Psoas muscle (tissue), 8 donors: ENCODE measurements around the gene NLGN1. TPM values are rescaled to one million over a fixed set of nuclear protein-coding genes. Genes with fewer than 3 reads are reported as not detected.

Experiments
- ATAC-seq, 4 donors: fragments of 200-7000 bp; cut with Tn5 transposase; one replicate each; pipeline ENCODE4 v1.9.1; 2020; ENCODE audit warnings: moderate library complexity in 3 of 4, mild to moderate bottlenecking in 2 of 4
- DNase-seq, 2 donors: peaks; one replicate each; pipeline ENCODE4 v3.0.0-alpha.2; 2020
- H3K27ac ChIP-seq: fragments of 200-600 bp; one replicate; pipeline ENCODE4 v1.8.0; 2022
- H3K27me3 ChIP-seq, 3 donors: fragments of 200-600 bp in 1 of 3; one replicate each; pipeline versions ENCODE4 v1.6.1 to v1.8.0; 2013 to 2022; ENCODE audit warnings: low read length in 2 of 3, mild to moderate bottlenecking in 2 of 3, moderate library complexity in 1 of 3; ENCODE audit not compliant: insufficient read depth in 3 of 3
- H3K36me3 ChIP-seq, 2 donors: fragments of 200-600 bp in 1 of 2; one replicate each; pipeline versions ENCODE4 v1.6.1 to v1.8.0; 2013 to 2022; ENCODE audit warnings: low read depth in 1 of 2, mild to moderate bottlenecking in 1 of 2, moderate library complexity in 1 of 2; ENCODE audit not compliant: insufficient read depth in 1 of 2
- H3K4me1 ChIP-seq: fragments of 200-600 bp; one replicate; pipeline ENCODE4 v1.8.0; 2022
- H3K4me3 ChIP-seq: fragments of 200-600 bp; one replicate; pipeline ENCODE4 v1.8.0; 2022; ENCODE audit warnings: mild to moderate bottlenecking
- H3K9me3 ChIP-seq: fragments of 200-600 bp; one replicate; pipeline ENCODE4 v1.8.0; 2022
- WGBS, 3 donors: extraction: QIAGEN DNeasy Blood & Tissue Kit; methylation state at CpG; one replicate each; pipeline versions ENCODE4 v1.1.6 to v1.1.7; 2013; 5-methylcytosine and 5-hydroxymethylcytosine counted together
- intact Hi-C, 2 donors: fragments of 100-400 bp; cut with DNase I; formaldehyde crosslinking; loops; one replicate each; pipeline versions ENCODE4 v1.11.0 to v1.14.2; 2022
- polyA plus RNA-seq, 3 donors: library from polyadenylated mRNA; stranded (reverse); fragments of 200-250 nt; gene quantifications; one replicate each; pipeline ENCODE4 v1.2.3, GENCODE V29; 2013
- total RNA-seq, 4 donors: library from RNA; stranded (reverse); fragmentation: NEBNext Ultra II Directional in 2 of 4; extraction: Animal tissue kit (Norgen Biotek cat#: 25700) in 2 of 4; gene quantifications; one replicate each; pipeline versions ENCODE4 v1.2.1 to v1.2.4, GENCODE V29; 2021 to 2023
- TF ChIP-seq, protein P1 (sequence below): fragments of 200-600 bp; IDR thresholded peaks from one replicate; pipeline ENCODE4 v1.8.0; 2022; ENCODE audit warnings: antibody characterized with exemption
- donor health status: healthy with polysubstance abuse.
- donor health status: DM: no; HTN: no; CAD: no; lungs with moderate emphysema.
- donor health status: Bipolar disorder and iron deficiency.
- donor health status: healthy.
- donor health status: DM: yes; HTN: yes; CAD: no.
- donor health status: DM: no; HTN: no; CAD: no.
- donor health status: DM: no; HTN: no; CAD: no.
- donor health status: DM: yes; HTN: yes; CAD: no.

Gene NLGN1
- total and polyA plus RNA-seq, 7 donors = 0.04 to 1.0 (median 0.54) TPM

GRCh38 chr3:173814809-173815208 is 417.3 kb downstream of the NLGN1 start:
- no peak overlapping the region for H3K4me3 ChIP-seq
- TF ChIP-seq, protein P1, sequence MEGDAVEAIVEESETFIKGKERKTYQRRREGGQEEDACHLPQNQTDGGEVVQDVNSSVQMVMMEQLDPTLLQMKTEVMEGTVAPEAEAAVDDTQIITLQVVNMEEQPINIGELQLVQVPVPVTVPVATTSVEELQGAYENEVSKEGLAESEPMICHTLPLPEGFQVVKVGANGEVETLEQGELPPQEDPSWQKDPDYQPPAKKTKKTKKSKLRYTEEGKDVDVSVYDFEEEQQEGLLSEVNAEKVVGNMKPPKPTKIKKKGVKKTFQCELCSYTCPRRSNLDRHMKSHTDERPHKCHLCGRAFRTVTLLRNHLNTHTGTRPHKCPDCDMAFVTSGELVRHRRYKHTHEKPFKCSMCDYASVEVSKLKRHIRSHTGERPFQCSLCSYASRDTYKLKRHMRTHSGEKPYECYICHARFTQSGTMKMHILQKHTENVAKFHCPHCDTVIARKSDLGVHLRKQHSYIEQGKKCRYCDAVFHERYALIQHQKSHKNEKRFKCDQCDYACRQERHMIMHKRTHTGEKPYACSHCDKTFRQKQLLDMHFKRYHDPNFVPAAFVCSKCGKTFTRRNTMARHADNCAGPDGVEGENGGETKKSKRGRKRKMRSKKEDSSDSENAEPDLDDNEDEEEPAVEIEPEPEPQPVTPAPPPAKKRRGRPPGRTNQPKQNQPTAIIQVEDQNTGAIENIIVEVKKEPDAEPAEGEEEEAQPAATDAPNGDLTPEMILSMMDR = no peak
- WGBS, 3 donors = 86 to 88% (median 86%) methylated on average over 3 of the region's 3 CpGs
- ATAC-seq = no peak
- DNase-seq = no peak
- H3K27ac ChIP-seq = no peak overlapping the region
- intact Hi-C loops = no loop called here
- H3K27me3 ChIP-seq = no peaks in the 10 kb centered on the region
- no peaks in the 10 kb centered on the region for H3K4me1 ChIP-seq
- no peaks in the 10 kb centered on the region for H3K9me3 ChIP-seq
- H3K36me3 ChIP-seq = no peaks in the 10 kb centered on the region

- H3K36me3 ChIP-seq = no peaks in the 10 kb centered on the region
- no peak for DNase-seq
- TF ChIP-seq, protein P1 = no peak
These were observed 421.8 kb downstream of the NLGN1 start for GRCh38 chr3:173819368-173819767.

DNA sequence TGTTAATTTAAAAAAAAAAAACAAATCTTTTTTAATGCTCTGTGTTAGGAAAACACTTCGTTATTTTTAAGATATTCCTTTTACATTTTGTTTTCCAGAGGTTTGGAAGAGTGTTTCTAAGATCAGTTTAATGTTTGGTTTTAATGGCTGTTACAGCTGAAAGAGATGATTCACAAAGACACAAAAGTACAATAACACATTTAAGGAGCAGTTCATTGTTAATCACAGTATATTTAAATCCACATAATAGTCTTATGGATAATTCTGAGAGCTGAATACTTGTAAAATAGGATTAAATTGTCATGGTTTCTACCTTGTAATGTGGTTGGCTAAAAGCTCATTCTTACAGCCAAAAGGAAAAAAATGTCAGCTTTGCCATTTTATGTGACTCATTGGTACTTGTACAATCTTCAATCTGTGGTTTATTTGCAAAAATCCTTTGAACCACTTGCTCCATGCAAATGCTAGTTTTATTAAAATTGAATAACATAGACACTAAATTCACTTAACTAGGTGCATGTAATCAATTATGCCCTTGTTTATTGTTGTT is 426.4 kb downstream of the NLGN1 start:
- no peaks in the 10 kb centered on the region for H3K9me3 ChIP-seq
- DNase-seq = no peak
- intact Hi-C loops = no loop called here
- ATAC-seq = no peak
- 83 to 91% (median 85%) methylated on average over 1 of the region's 1 CpG for WGBS, 3 donors
- H3K27ac ChIP-seq = no peak overlapping the region
- TF ChIP-seq, protein P1 = no peak
- H3K36me3 ChIP-seq = no peaks in the 10 kb centered on the region
- H3K27me3 ChIP-seq = no peaks in the 10 kb centered on the region
- no peak overlapping the region for H3K4me3 ChIP-seq
- no peaks in the 10 kb centered on the region for H3K4me1 ChIP-seq

More at GRCh38 chr3:173819368-173819767, 421.8 kb downstream of the NLGN1 start:
- WGBS, 3 donors = 72 to 74% (median 73%) methylated on average over 5 of the region's 5 CpGs
- no peak for ATAC-seq
- H3K4me1 ChIP-seq = no peaks in the 10 kb centered on the region
- H3K27ac ChIP-seq = no peak overlapping the region
- H3K4me3 ChIP-seq = no peak overlapping the region
- intact Hi-C loops = no loop called here
- no peaks in the 10 kb centered on the region for H3K9me3 ChIP-seq
- H3K27me3 ChIP-seq = no peaks in the 10 kb centered on the region

GRCh38 chr3:173825730-173826129 is 428.2 kb downstream of the NLGN1 start:
- no peak overlapping the region for H3K4me3 ChIP-seq
- no peaks in the 10 kb centered on the region for H3K27me3 ChIP-seq
- no peak for ATAC-seq
- DNase-seq = no peak
- WGBS, 3 donors = 72 to 77% (median 75%) methylated on average over 1 of the region's 1 CpG
- H3K4me1 ChIP-seq = no peaks in the 10 kb centered on the region
- no peaks in the 10 kb centered on the region for H3K36me3 ChIP-seq
- intact Hi-C loops = no loop called here
- H3K27ac ChIP-seq = no peak overlapping the region
- no peaks in the 10 kb centered on the region for H3K9me3 ChIP-seq
- TF ChIP-seq, protein P1 = no peak

GRCh38 chr3:173826416-173826815 is 428.9 kb downstream of the NLGN1 start:
- ATAC-seq (no peak), DNase-seq (no peak)
- intact Hi-C loops = no loop called here
- no peaks in the 10 kb centered on the region for H3K36me3 ChIP-seq
- H3K27ac ChIP-seq = no peak overlapping the region
- H3K4me3 ChIP-seq = no peak overlapping the region
- no peaks in the 10 kb centered on the region for H3K9me3 ChIP-seq
- TF ChIP-seq, protein P1 = no peak
- H3K4me1 ChIP-seq = no peaks in the 10 kb centered on the region
- H3K27me3 ChIP-seq = no peaks in the 10 kb centered on the region
- 71 to 76% (median 72%) methylated on average over 6 of the region's 6 CpGs for WGBS, 3 donors
